WI38 (cell line): ENCODE results near the gene RIGI.
A peak's percentile ranks its signal among the peaks of the same experiment; 100 is the strongest.

Experiments used
- H3K4me3 ChIP-seq: 2 replicates; pipeline ENCODE4 v1.5.1; 2011; ENCODE audit warnings: low read depth, mild to moderate bottlenecking, control low read depth, low read length
- CTCF ChIP-seq: IDR thresholded peaks from 2 replicates; pipeline ENCODE4 v1.5.1; 2012; ENCODE audit warnings: low read depth, mild to moderate bottlenecking, control low read depth, low read length

RIGI gene

DNA sequence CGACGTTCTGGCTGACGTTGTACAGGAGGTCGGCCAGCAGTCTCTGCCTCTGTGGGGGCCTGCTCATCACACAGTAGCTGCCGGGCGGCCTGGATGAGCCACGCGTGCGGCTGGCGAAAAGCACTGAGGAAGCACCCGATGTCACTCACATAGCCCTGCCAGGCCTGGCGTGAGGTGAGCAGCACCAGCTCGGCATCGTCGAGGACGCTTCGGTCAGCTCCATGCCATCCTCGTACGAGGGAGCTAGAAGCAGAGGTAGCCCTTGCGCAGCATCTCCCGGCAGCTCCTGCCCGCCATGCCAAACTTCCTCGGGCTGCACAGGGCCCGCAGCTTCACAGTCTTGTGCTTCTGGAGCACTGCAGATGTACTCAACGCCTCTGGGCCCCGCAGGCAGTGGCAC is 40.8 kb upstream of the RIGI start:
- H3K4me3 ChIP-seq = no peak overlapping the region
- TF ChIP-seq CTCF = no peak

GRCh38 chr9:32565967-32566366 is 40.0 kb upstream of the RIGI start:
- no peak overlapping the region for H3K4me3 ChIP-seq
- TF ChIP-seq CTCF = no peak

GRCh38 chr9:32558408-32558934 is 32.5 kb upstream of the RIGI start:
- no peak for TF ChIP-seq CTCF
- no peak overlapping the region for H3K4me3 ChIP-seq

DNA sequence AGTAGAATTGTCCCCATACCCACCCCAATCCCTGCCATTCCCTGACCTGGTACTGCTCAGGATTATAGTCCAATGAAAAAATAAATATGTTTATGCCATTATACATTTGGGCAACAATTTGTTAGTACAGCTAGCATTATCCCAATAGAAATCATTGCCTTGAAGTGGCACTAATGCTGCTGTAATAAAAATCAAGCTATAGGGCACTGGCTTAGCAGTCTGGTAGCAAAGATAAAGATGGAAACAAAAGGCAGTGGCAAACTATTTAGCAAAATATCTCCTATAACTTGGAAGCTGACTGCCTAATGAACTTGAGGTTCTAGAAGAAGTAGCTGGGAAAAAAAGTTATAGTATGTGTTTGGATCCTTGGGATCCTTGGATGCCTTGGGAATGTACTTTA is 28.6 kb upstream of the RIGI start:
- H3K4me3 ChIP-seq = no peak overlapping the region
- no peak for TF ChIP-seq CTCF

DNA sequence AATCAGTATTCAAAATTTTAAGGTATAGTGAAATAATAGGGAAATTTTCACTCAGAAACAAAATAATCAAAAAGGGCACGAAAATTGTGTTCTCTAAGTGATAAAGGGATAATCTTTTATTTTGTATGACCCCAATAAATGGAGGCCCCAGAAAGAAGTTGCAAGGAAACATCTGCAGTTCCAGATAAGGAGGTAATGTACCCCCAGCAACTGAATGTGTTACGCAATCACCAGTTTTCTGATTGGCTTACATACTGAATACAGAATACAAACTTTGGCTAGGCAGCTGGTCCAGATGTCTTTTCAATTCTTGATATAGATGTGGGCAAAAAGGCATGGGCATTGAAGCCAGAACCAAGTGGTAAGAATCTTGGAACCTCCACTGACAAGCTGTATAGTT is 28.1 kb upstream of the RIGI start:
- TF ChIP-seq CTCF = no peak
- H3K4me3 ChIP-seq = no peak overlapping the region

- no peak for TF ChIP-seq CTCF
- peak within 1 kb of the TSS; percentile 82 for H3K4me3 ChIP-seq
Measured at GRCh38 chr9:32552172-32552872, 26.3 kb upstream of the RIGI start, which contains the start of the genes SMIM27 and TOPORS. SMIM27 (plus strand) TSS chr9:32552327; CDS start chr9:32552435, 108 bp downstream. TOPORS (minus strand) TSS chr9:32552586; CDS start chr9:32552436, 150 bp downstream.

DNA sequence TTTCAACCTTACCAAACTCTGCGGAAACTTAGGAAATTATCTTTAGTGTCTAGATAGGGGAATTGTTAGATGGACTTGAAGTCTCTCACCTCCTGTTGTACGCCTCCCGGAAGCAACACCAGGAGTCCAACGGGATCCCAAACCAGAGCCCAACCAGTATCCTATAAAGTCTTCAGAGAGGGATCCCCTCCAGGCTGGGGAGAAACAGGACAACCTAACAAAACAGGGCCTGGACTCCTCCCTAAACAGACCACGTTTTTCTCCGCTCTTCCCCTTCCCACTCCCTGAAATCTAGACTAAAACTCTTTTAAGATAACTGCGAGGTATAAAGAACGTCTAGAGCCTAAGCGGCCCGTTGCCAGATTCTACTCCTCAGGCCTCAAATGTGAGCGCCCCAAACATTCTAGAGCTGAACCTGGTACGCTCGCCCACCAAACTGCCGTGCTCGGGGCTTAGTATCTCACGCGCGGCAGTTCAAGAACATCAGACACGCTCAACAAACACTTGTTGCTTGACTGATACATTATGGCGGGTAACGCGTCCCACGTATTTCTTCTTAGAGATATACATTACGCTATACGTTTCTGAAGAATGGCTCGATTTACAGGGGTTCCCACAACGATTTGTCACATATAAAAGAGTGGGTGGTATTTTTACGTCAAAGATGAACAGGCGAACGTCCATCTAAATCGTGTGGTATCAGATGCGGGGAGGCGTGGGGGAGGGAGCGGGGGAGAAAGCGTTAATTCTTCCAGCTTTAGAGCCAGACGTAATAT is 25.5 kb upstream of the RIGI start:
- no peak for TF ChIP-seq CTCF
- peak overlapping the region; percentile 82 for H3K4me3 ChIP-seq
